ENCODE results near the gene NKX6-2.

NKX6-2 gene

GRCh38 chr10:132810807-132811700 lies 25.1 kb upstream of the NKX6-2 start:
- no peak for TF ChIP-seq CTCF (conservative IDR thresholded peaks at IDR 0.05)
- no peak for TF ChIP-seq ZFX (IDR thresholded peaks at IDR 0.05)
- no peak overlapping the region for H3K27ac ChIP-seq

- TF ChIP-seq ZFX (IDR thresholded peaks at IDR 0.05): no peak
- TF ChIP-seq CTCF (conservative IDR thresholded peaks at IDR 0.05): no peak
- no peak overlapping the region for H3K27ac ChIP-seq
Measured at GRCh38 chr10:132810141-132810806, 24.3 kb upstream of the NKX6-2 start.

- H3K27ac ChIP-seq: no peak overlapping the region
- TF ChIP-seq CTCF (conservative IDR thresholded peaks at IDR 0.05): no peak
Measured at GRCh38 chr10:132809232-132810140, 23.5 kb upstream of the NKX6-2 start.

- no peak overlapping the region for H3K27ac ChIP-seq
- TF ChIP-seq ZFX (IDR thresholded peaks at IDR 0.05): no peak
- TF ChIP-seq CTCF (conservative IDR thresholded peaks at IDR 0.05): no peak
Measured at GRCh38 chr10:132808383-132809231, 22.7 kb upstream of the NKX6-2 start.

- no peak overlapping the region for H3K27ac ChIP-seq
- TF ChIP-seq ZFX (IDR thresholded peaks at IDR 0.05): no peak
- TF ChIP-seq CTCF (conservative IDR thresholded peaks at IDR 0.05): no peak
Measured at GRCh38 chr10:132807621-132808049, 21.7 kb upstream of the NKX6-2 start.

GRCh38 chr10:132806561-132807003 lies 20.6 kb upstream of the NKX6-2 start:
- no peak overlapping the region for H3K27ac ChIP-seq
- TF ChIP-seq CTCF (conservative IDR thresholded peaks at IDR 0.05) (no peak), ZFX (IDR thresholded peaks at IDR 0.05) (no peak)

All from C4-2B (cell line).